HG03442 (cell line): ENCODE results near the gene HJV.

Source experiments
- ATAC-seq: cut with Tn5 transposase; IDR thresholded peaks from one replicate; pipeline ENCODE4 v1.9.1; 2021; ENCODE audit warnings: mild to moderate bottlenecking, moderate library complexity; ENCODE audit not compliant: unreplicated experiment

Gene HJV

DNA sequence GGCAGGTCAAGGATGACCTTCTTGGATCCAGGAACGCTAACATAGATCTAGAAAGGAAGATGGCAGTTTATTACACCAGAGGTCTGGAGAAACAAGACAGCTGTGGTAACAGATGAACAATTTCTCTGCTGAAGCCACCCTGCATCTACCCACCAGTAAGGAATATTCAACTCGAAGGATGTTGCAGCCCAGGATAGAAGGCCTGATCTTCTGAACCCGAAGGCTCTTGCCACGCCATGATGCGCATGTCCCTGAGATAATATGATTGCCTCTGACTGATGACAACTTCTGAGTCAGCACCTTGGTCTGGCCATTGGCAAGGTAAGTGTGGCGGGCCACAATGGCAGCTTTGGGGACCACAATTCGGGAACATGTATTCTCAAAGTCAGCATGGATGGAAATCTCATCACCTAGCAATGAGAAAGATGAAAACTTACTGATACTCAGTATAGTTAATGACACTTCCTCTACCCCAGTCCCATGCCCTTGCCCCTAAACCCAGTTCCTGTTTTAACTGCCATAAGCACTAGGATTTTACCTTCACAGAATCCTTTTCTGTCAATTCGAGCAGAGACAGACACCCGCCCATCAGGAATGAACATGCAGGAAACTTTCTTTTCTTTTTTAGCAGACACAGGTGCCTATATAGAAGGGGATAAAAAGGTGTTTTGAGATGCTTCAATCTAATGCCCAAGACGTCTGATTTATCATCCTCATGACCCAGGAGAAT lies 27.0 kb downstream of the HJV start:
- ATAC-seq: no peak

- ATAC-seq: no peak
Measured at GRCh38 chr1:145993618-145994390, 27.7 kb downstream of the HJV start.

DNA sequence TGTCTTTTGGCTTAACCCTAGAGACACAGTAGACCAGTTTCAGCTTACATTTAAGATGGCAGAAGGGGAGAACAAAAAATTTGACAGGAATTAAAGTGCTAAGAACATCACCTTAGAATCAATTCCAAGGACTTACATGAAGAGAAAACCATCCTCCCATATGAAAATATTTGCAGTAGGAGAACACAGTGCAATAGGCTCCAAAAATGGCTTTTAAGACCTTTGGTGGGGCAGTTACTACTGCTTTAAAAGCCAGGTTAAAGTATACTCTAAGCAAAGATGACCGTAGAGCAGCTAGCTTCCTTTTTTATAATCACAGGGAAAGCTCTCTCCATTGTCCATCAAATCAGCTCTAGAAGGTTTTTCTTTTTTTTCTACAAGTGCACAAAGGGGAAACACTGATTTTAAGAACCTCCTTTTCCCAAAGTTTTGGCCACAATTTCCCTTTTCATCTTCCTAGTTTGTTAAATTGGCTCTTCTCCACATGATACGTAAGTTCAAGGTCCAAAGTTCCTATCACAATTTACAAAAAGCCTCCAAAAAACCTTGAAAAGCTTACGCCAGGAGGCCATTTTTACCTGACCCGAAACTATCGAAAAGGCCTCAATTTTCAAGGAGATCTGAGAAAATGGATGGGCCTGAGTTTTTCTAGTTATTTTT lies 28.4 kb downstream of the HJV start:
- no peak for ATAC-seq

DNA sequence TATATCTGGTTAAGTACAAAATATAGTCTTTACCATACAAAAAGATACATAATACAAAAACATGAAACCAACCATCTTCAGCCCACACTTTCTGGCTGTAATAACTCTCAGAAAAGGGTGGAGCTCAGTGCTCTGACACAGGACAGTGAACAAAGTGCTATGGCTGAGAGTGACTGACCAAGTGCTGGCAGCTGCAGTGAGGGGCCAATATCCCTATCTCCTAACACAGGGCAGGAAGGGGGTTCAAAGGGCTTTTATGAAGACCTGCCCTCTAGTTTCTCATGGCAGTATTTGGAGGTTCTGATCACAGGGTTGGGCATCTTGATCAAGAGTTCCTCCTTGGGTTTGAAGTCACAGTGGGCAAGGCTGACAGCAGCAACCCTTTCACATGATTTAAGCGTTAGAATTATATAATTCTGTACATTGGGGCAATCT lies 29.0 kb downstream of the HJV start:
- ATAC-seq: no peak

GRCh38 chr1:145991735-145992412 lies 29.7 kb downstream of the HJV start:
- no peak for ATAC-seq

DNA sequence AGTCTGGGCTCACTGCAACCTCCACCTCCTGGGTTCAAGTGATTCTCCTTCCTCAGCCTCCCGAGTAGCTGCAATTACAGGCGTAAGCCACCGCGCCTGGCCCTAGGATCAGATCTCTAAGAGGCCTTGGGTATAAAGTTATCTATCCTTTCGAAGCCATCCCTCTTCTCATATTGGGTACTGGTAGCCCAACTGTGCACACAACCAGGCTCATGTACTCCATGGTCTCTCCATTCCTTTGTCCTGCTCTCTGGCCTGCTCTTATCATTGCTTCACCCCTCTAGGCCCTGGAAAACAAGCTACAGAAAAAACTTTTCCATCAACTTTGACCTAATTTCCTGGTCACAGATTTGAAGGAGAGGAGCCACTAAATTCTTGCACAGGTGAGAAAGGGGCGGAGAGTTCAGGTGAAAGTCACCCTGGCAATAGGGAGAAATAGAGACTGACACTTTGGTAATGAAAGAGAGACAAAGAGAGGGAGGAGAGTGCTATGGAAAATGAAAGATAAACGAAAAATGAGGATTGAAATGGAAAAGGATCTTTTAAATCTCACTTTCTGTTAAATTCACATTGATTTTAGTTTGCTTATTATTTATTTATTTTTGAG lies 31.2 kb downstream of the HJV start:
- ATAC-seq: no peak

GRCh38 chr1:145988773-145989172 lies 32.8 kb downstream of the HJV start:
- no peak for ATAC-seq

- no peak for ATAC-seq
Measured at GRCh38 chr1:145987926-145988325, 33.6 kb downstream of the HJV start.

- ATAC-seq: no peak
Measured at GRCh38 chr1:145986551-145986950, 35.0 kb downstream of the HJV start.

GRCh38 chr1:145985502-145986439 lies 35.8 kb downstream of the HJV start:
- no peak for ATAC-seq

GRCh38 chr1:145985129-145985501 lies 36.4 kb downstream of the HJV start:
- no peak for ATAC-seq

DNA sequence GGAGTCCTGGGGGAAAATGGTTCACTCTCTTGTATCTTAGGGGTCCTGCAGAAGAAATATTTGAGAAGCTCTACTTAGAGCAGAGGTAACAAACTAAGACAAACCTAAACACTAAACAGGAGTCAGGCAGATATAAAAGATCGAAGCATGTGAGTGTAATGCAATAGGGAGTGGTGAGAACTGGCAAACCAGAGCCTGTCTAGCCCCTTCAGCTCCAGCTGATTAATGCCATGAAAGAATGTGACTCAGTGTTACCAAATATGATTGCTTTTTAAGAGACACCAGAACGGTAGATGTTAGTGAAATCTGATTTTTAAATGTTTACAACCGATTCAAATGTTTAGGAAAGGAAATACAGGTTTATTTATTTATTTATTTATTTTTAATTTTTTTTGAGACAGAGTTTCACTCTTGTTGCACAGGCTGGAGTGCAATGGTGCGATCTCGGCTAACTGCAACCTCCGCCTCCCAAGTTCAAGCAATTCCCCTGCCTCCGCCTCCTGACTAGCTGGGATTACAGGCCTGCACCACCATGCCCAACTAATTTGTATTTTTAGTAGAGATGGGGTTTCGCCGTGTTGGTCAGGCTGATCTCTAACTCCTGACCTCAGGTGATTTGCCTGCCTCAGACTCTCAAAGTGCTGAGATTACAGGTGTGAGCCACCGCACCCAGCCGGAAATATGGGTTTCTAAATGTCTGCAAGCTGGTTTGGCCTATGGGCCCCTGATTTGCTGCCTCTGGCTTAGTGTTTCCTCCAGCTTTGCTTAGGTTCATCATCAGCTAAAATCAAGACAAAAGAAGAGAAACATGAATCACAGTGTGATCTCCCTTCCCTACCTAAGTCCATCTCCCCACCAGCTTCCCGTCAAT lies 37.3 kb downstream of the HJV start:
- ATAC-seq: no peak

DNA sequence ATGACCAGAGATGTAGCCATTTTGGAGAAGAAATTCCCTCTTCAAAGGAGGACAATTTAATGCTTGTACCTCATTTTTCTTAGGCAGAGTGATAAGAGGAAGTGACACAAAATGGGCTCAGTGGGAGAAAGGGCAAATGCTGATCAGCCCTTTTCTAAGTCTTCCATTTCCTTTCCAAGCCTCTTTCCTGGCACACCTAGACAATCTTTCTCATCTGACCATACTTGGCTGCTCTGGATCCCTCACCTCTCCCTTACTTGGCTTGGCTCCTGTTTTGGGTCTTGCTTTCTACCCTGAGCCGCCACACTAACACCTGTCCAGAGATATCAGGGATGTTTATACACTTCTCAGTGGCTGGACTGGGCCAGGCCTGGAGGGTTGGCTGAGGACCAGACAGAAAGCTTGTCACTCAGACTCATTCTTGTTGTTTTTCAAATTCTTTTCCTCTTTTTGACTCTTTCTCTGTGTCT lies 38.3 kb downstream of the HJV start:
- ATAC-seq: no peak

GRCh38 chr1:145982010-145982723 lies 39.4 kb downstream of the HJV start:
- no peak for ATAC-seq

DNA sequence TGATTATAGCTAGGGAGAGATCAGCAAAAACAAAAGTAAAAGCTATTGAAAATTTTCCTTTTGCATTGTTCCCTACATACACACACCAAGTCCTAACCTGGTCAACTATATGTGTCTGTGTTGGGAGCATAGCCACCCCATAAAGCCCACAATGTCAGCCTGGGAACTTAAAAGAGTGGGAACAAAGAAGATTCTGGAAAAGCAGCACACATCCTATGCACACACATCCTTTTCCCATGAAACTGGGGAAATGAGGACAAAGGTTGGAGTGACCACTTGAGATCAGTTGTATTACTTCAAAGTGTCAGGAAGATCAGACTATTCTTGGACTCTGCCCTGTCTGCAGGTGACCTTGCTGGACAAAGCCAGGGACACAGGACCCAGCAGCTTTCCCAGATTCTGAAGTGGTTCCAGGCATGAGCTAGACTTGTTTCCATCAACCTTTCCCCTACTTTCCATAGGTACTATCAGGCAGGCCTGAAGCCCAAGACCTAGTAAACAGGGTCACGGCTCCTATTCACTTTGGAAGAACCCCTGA lies 41.0 kb downstream of the HJV start:
- ATAC-seq: no peak

DNA sequence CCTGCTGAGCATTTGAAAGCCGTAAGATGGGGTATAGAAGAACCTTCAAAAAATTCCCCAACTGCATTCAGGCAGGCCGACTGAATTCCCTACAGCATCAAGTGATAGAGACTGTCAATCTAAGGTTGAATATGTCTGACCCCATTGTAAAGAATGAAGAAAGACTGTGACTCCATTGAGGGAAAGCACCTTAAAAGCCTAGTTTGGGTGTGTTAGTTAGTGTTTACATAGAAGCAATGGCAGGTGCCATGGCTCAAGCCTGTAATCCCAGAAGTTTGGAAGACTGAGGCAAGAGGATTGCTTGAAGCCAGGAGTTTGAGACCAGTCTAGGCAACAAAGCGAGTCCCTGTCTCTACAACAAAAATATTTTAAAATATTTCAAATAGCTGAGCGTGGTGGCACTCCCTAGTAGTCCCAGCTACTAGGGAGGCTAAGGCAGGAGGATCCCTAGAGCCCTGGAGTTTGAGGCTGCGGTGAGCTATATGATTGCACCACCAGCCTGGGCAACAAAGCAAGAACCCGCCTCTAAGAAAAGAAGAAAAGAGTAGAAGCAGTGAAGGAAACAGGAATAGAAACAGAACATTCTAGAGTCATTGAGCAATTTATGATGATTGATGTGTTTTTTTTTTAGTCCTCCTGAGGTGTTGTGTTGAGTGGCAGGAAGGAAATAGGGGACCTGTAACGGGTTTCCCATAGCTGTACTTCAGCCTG lies 41.6 kb downstream of the HJV start:
- ATAC-seq: peak; percentile 28
